ENCODE data around the gene TDRD7. TPM values are rescaled to one million over a fixed set of nuclear protein-coding genes. Genes with fewer than 3 reads are reported as not detected.

The TDRD7 gene
- total and polyA plus RNA-seq, 2 of the 13 experiments (the other 11 are each of a cell fraction or from before 2014, with no cell fraction given) = 9.8 to 15.5 TPM

- peak; percentile 65; the same call in 1 of the 2 replicates for TF ChIP-seq SOX5 (CRISPR knock-in tag; IDR thresholded peaks at IDR 0.05; ENCODE audit: borderline replicate concordance)
- TF ChIP-seq MBNL3 (CRISPR knock-in tag; conservative IDR thresholded peaks at IDR 0.05) = no peak
- peak; percentile 64 for TF ChIP-seq ZMYM4 (CRISPR knock-in tag; IDR thresholded peaks at IDR 0.05)
- peak; percentile 78 for TF ChIP-seq ARNT2 (CRISPR knock-in tag; IDR thresholded peaks at IDR 0.05; ENCODE audit: low read depth)
- peak; percentile 35; the same call in 1 of the 2 replicates for TF ChIP-seq ZNF784 (CRISPR knock-in tag; IDR thresholded peaks at IDR 0.05; ENCODE audit: borderline replicate concordance)
- TF ChIP-seq KAT7 (CRISPR knock-in tag; IDR thresholded peaks at IDR 0.05; ENCODE audit: borderline replicate concordance) = peak; percentile 37; the same call in 1 of the 2 replicates
- no peak for TF ChIP-seq FUBP1 (CRISPR knock-in tag; IDR thresholded peaks at IDR 0.05; ENCODE audit: borderline replicate concordance)
- TF ChIP-seq ZXDC (CRISPR knock-in tag; IDR thresholded peaks at IDR 0.05) = no peak
- TF ChIP-seq MTA3 (CRISPR knock-in tag; IDR thresholded peaks at IDR 0.05) = no peak
- TF ChIP-seq MLX (CRISPR knock-in tag; IDR thresholded peaks at IDR 0.05) = no peak
- no peak for TF ChIP-seq MAFK (conservative IDR thresholded peaks at IDR 0.05 in 1 of 2, IDR thresholded peaks at IDR 0.05 in 1 of 2; ENCODE audit: low read length in 2 of 2)
- TF ChIP-seq SMYD3 (CRISPR knock-in tag; IDR thresholded peaks at IDR 0.05) = no peak
- peak; percentile 59; the same call in 1 of the 2 replicates for TF ChIP-seq ZNF878 (CRISPR knock-in tag; IDR thresholded peaks at IDR 0.05)
- TF ChIP-seq ZNF160 (CRISPR knock-in tag; IDR thresholded peaks at IDR 0.05) = no peak
- peak; percentile 46 for TF ChIP-seq ZFX (CRISPR knock-in tag; IDR thresholded peaks at IDR 0.05; ENCODE audit: low read depth)
- TF ChIP-seq KDM1A (CRISPR knock-in tag; IDR thresholded peaks at IDR 0.05) = no peak
- TF ChIP-seq PLSCR1 (CRISPR knock-in tag; IDR thresholded peaks at IDR 0.05; ENCODE audit: borderline replicate concordance) = no peak
- 0 out of 2 replicates have a peak, but pooled peaks have one; percentile 29 for TF ChIP-seq BRD4 (CRISPR knock-in tag; IDR thresholded peaks at IDR 0.05)
- peak; percentile 45; the same call in 1 of the 2 replicates for TF ChIP-seq GFI1 (CRISPR knock-in tag; IDR thresholded peaks at IDR 0.05; ENCODE audit: borderline replicate concordance)
- peak; percentile 73; the same call in 1 of the 2 replicates for TF ChIP-seq POGZ (CRISPR knock-in tag; IDR thresholded peaks at IDR 0.05)
- no peak for TF ChIP-seq ZFP36L2 (CRISPR knock-in tag; IDR thresholded peaks at IDR 0.05)
- TF ChIP-seq SMAD9 (CRISPR knock-in tag; IDR thresholded peaks at IDR 0.05) = no peak
- peak; percentile 68; the same call in 1 of the 2 replicates for TF ChIP-seq ZNF768 (CRISPR knock-in tag; IDR thresholded peaks at IDR 0.05)
- TF ChIP-seq ZNF501 (CRISPR knock-in tag; IDR thresholded peaks at IDR 0.05) = no peak; the same call in 1 of the 2 replicates
Measured at GRCh38 chr9:97386733-97387503, 25.0 kb upstream of the TDRD7 start (continued).

Measured in HepG2 (cell line).